Neural cell (in vitro differentiated cells): ENCODE data around the gene SNAPC1. TPM values are rescaled to one million over a fixed set of nuclear protein-coding genes. Genes with fewer than 3 reads are reported as not detected.

Experiments
- H2AFZ ChIP-seq: fragments of 200-600, 300-800 bp; sonication (generic), shearing (Covaris generic); 2 replicates; pipeline ENCODE4 v1.6.0; 2014; ENCODE audit warnings: low read depth, mild to moderate bottlenecking, antibody characterized with exemption, low read length, moderate library complexity
- H3F3A ChIP-seq: fragments of 200-600 bp; shearing (Covaris generic); 2 replicates; pipeline ENCODE4 v1.6.1; 2016; ENCODE audit warnings: mild to moderate bottlenecking, moderate library complexity, mixed read lengths, antibody characterized with exemption, low read length; ENCODE audit not compliant: insufficient read depth, poor library complexity, severe bottlenecking
- H3K27ac ChIP-seq: fragments of 200-600, 300-800 bp; sonication (generic), shearing (Covaris generic); 2 replicates; pipeline ENCODE4 v1.5.1; 2014; ENCODE audit warnings: mild to moderate bottlenecking, low read length, moderate library complexity
- H3K27me3 ChIP-seq: fragments of 300-800, 200-600 bp; sonication (generic), shearing (Covaris generic); 2 replicates; pipeline ENCODE4 v1.6.0; 2014; ENCODE audit warnings: mild to moderate bottlenecking, low read depth, low read length, moderate library complexity; ENCODE audit not compliant: insufficient read depth
- H3K36me3 ChIP-seq: fragments of 300-800, 200-600 bp; sonication (generic), shearing (Covaris generic); 2 replicates; pipeline ENCODE4 v1.5.1; 2014; ENCODE audit warnings: mild to moderate bottlenecking, antibody characterized with exemption, low read length, moderate library complexity; ENCODE audit not compliant: insufficient read depth
- H3K4me2 ChIP-seq: fragments of 300-800, 200-600 bp; sonication (generic), shearing (Covaris generic); 2 replicates; pipeline ENCODE4 v1.6.0; 2014; ENCODE audit warnings: mild to moderate bottlenecking, low read length
- H3K4me3 ChIP-seq: fragments of 300-800, 200-600 bp; sonication (generic), shearing (Covaris generic); 2 replicates; pipeline ENCODE4 v1.5.1; 2014; ENCODE audit warnings: mild to moderate bottlenecking, low read length, moderate library complexity
- H3K79me2 ChIP-seq: fragments of 200-600 bp; shearing (Covaris generic); replicated peaks from 2 replicates; pipeline ENCODE4 v1.6.0; 2014; ENCODE audit warnings: mild to moderate bottlenecking, low read length, moderate library complexity; ENCODE audit not compliant: insufficient read depth
- H3K9ac ChIP-seq: fragments of 300-800, 200-600 bp; sonication (generic), shearing (Covaris generic); 2 replicates; pipeline ENCODE4 v1.6.1; 2016; ENCODE audit warnings: mild to moderate bottlenecking, low read length, mixed read lengths
- H3K9me2 ChIP-seq: fragments of 200-600 bp; shearing (Covaris generic); 2 replicates; pipeline ENCODE4 v1.6.1; 2016; ENCODE audit warnings: mild to moderate bottlenecking, low read length, mixed read lengths; ENCODE audit not compliant: insufficient read depth
- H3K9me3 ChIP-seq: fragments of 200-600, 300-800 bp; sonication (generic), shearing (Covaris generic); 2 replicates; pipeline ENCODE4 v1.6.1; 2016; ENCODE audit warnings: mild to moderate bottlenecking, mixed run types, low read length, moderate library complexity, mixed read lengths
- H4K20me1 ChIP-seq: fragments of 200-600 bp; shearing (Covaris generic); 2 replicates; pipeline ENCODE4 v1.6.1; 2016; ENCODE audit warnings: mild to moderate bottlenecking, mixed run types; ENCODE audit not compliant: insufficient read depth
- EP300 ChIP-seq: fragments of 450-650 bp; conservative IDR thresholded peaks from 2 replicates; pipeline ENCODE4 v1.6.1; 2014; ENCODE audit warnings: antibody characterized with exemption, mild to moderate bottlenecking, moderate library complexity; ENCODE audit not compliant: poor library complexity, severe bottlenecking
- EZH2 ChIP-seq: fragments of 200-600, 300-800 bp; shearing (Covaris generic), sonication (generic); IDR thresholded peaks from 2 replicates; pipeline ENCODE4 v1.6.1; 2014; ENCODE audit warnings: antibody characterized with exemption, low read length, borderline replicate concordance, mild to moderate bottlenecking; ENCODE audit not compliant: insufficient read depth, poor library complexity, severe bottlenecking
- MXI1 ChIP-seq: fragments of 450-650 bp; conservative IDR thresholded peaks from 2 replicates; pipeline ENCODE4 v1.6.1; 2014; ENCODE audit warnings: antibody characterized with exemption, mild to moderate bottlenecking; ENCODE audit not compliant: poor library complexity, severe bottlenecking
- POLR2AphosphoS5 ChIP-seq: IDR thresholded peaks from 2 replicates; pipeline ENCODE4 v1.6.1; 2012
- RAD21 ChIP-seq: fragments of 450-650 bp; conservative IDR thresholded peaks from 2 replicates; pipeline ENCODE4 v1.6.1; 2014; ENCODE audit warnings: antibody characterized with exemption, mild to moderate bottlenecking, moderate library complexity
- SMC3 ChIP-seq: fragments of 450-650 bp; conservative IDR thresholded peaks from 2 replicates; pipeline ENCODE4 v1.6.1; 2014; ENCODE audit warnings: antibody characterized with exemption, mild to moderate bottlenecking, moderate library complexity; ENCODE audit not compliant: poor library complexity
- TAF1 ChIP-seq: IDR thresholded peaks from 2 replicates; pipeline ENCODE4 v1.6.1; 2012; ENCODE audit warnings: low read depth
- polyA plus RNA-seq: library from polyadenylated mRNA; depleted of rRNA; stranded (reverse); fragments of >200 nt; gene quantifications from 2 replicates; pipeline ENCODE4 v1.2.3, GENCODE V29; 2014
- TF ChIP-seq, protein P1 (sequence below): IDR thresholded peaks from 2 replicates; pipeline ENCODE4 v1.6.1; 2012; ENCODE audit warnings: borderline replicate concordance
- TF ChIP-seq, protein P2 (sequence below): fragments of 450-650 bp; IDR thresholded peaks from 2 replicates; pipeline ENCODE4 v1.5.1; 2014; ENCODE audit warnings: antibody characterized with exemption, mild to moderate bottlenecking, moderate library complexity; ENCODE audit not compliant: poor library complexity, severe bottlenecking

SNAPC1 gene
- polyA plus RNA-seq, 1 donor from 2014 or later, result 7.1 TPM

DNA sequence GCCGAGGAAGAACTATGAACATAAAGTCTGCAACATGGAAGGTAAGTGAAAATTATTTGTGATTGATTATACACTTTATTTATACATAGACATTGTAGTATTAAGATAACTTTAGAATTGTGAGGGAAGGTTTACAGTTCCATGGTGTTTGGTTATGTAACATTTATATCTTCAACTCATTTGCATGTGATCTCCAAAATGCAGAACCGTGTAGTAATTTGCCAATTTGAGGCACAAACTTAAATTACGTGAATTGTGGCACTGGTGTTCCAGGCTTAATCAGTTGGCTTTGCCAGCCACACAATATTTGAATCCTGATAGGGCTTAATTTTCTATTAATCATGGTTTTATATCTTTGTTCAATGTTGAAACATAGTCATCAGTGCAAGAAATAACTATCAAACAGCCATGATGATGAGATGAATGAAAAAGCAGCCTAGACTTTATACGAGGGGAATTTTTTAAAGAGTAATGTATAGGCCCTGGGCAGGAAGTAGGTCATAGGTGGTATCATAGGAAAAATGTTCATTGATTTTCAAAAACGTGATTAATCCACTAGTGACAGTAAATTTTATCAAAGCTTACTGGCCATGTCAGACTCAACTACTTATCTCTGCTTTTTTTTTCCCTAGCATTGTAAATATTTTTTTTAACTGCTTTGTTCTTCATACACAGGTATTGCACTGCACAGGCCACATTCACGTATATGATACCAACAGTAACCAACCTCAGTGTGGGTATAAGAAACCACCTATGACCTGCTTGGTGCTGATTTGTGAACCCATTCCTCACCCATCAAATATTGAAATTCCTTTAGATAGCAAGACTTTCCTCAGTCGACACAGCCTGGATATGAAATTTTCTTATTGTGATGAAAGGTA is 35.2 kb upstream of the SNAPC1 start:
- TF ChIP-seq, protein P1, sequence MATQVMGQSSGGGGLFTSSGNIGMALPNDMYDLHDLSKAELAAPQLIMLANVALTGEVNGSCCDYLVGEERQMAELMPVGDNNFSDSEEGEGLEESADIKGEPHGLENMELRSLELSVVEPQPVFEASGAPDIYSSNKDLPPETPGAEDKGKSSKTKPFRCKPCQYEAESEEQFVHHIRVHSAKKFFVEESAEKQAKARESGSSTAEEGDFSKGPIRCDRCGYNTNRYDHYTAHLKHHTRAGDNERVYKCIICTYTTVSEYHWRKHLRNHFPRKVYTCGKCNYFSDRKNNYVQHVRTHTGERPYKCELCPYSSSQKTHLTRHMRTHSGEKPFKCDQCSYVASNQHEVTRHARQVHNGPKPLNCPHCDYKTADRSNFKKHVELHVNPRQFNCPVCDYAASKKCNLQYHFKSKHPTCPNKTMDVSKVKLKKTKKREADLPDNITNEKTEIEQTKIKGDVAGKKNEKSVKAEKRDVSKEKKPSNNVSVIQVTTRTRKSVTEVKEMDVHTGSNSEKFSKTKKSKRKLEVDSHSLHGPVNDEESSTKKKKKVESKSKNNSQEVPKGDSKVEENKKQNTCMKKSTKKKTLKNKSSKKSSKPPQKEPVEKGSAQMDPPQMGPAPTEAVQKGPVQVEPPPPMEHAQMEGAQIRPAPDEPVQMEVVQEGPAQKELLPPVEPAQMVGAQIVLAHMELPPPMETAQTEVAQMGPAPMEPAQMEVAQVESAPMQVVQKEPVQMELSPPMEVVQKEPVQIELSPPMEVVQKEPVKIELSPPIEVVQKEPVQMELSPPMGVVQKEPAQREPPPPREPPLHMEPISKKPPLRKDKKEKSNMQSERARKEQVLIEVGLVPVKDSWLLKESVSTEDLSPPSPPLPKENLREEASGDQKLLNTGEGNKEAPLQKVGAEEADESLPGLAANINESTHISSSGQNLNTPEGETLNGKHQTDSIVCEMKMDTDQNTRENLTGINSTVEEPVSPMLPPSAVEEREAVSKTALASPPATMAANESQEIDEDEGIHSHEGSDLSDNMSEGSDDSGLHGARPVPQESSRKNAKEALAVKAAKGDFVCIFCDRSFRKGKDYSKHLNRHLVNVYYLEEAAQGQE, result no peak
- TF ChIP-seq TAF1 (no peak), RAD21 (no peak), POLR2AphosphoS5 (no peak), EP300 (no peak), EZH2 (no peak), SMC3 (no peak), MXI1 (no peak)
- TF ChIP-seq, protein P2, sequence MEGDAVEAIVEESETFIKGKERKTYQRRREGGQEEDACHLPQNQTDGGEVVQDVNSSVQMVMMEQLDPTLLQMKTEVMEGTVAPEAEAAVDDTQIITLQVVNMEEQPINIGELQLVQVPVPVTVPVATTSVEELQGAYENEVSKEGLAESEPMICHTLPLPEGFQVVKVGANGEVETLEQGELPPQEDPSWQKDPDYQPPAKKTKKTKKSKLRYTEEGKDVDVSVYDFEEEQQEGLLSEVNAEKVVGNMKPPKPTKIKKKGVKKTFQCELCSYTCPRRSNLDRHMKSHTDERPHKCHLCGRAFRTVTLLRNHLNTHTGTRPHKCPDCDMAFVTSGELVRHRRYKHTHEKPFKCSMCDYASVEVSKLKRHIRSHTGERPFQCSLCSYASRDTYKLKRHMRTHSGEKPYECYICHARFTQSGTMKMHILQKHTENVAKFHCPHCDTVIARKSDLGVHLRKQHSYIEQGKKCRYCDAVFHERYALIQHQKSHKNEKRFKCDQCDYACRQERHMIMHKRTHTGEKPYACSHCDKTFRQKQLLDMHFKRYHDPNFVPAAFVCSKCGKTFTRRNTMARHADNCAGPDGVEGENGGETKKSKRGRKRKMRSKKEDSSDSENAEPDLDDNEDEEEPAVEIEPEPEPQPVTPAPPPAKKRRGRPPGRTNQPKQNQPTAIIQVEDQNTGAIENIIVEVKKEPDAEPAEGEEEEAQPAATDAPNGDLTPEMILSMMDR, result no peak
- no peak overlapping the region for H3K9ac ChIP-seq
- peaks cover 16% of the 10 kb centered on the region for H3K36me3 ChIP-seq
- H3K4me3 ChIP-seq, result no peak overlapping the region
- H2AFZ ChIP-seq, result no peak overlapping the region
- H3K27me3 ChIP-seq, result no peaks in the 10 kb centered on the region
- no peaks in the 10 kb centered on the region for H3K9me2 ChIP-seq
- no peak overlapping the region for H3K27ac ChIP-seq
- no peak overlapping the region for H3K4me2 ChIP-seq
- peaks cover 4% of the 10 kb centered on the region for H4K20me1 ChIP-seq
- no peaks in the 10 kb centered on the region for H3F3A ChIP-seq
- no peaks in the 10 kb centered on the region for H3K9me3 ChIP-seq
- H3K79me2 ChIP-seq, result peaks cover 1% of the 10 kb centered on the region

DNA sequence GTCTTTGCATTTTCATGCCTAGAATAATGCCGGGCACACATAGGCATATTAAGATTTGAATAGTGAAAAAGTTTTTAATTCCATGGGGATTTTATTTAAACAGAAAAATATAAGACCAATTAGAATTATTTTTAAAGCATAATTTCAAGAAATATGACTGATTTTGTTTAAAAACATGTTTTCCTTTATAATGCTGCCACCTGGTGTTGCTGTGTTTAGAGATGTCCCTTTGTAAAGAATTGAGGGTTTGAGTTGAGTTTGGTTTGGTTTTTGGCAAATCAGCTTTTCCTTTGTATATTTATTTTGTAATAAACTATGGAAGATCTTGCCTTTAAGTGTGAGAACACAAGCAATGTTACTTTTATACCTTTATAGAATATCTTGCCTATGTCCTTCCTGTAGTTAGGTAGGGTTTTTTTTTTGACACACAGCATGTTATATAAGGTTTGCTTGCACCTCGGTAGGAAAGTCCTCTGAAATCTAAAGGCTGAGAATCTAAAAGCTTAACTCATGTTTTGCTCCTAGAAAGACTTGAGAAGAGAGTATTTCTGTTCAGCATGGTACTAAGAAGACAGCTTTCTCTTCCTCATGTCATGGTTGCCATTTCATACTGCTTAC is 31.4 kb upstream of the SNAPC1 start:
- H3K27me3 ChIP-seq, result no peaks in the 10 kb centered on the region
- H3K79me2 ChIP-seq, result no peaks in the 10 kb centered on the region
- peaks cover 4% of the 10 kb centered on the region for H4K20me1 ChIP-seq
- TF ChIP-seq RAD21 (peak; percentile 73), SMC3 (peak; percentile 82), EP300 (no peak)
- TF ChIP-seq, protein P2, result peak; percentile 65
- H3F3A ChIP-seq, result no peaks in the 10 kb centered on the region
- no peak overlapping the region for H3K9ac ChIP-seq
- no peak overlapping the region for H3K4me3 ChIP-seq
- no peak overlapping the region for H3K4me2 ChIP-seq
- H3K36me3 ChIP-seq, result peaks cover 23% of the 10 kb centered on the region
- H3K27ac ChIP-seq, result no peak overlapping the region
- H2AFZ ChIP-seq, result no peak overlapping the region
- H3K9me2 ChIP-seq, result no peaks in the 10 kb centered on the region
- H3K9me3 ChIP-seq, result no peaks in the 10 kb centered on the region
